Stimulated activated CD4-positive, alpha-beta T cell treated with anti-CD3 and anti-CD28 coated beads, Interleukin-1b, Interleukin-23, amount 100 ng/mL, for 4 hours (primary cell): Measurements from ENCODE around the gene RBM6.
A peak's percentile ranks its signal among the peaks of the same experiment; 100 is the strongest.
"Not testable (repeated sequence)": the region's sequence is repeated elsewhere in the genome, so short reads cannot be mapped to it uniquely, and the experiment has no call there.

ENCODE experiments used
- DNase-seq, 2 donors: peaks; one replicate each; pipeline ENCODE4 v3.0.0-alpha.2; 2020; ENCODE audit warnings: low read depth in 2 of 2

The RBM6 gene

GRCh38 chr3:49939858-49940666 is at the start of gene RBM6:
Gene RBM6 (plus strand): TSS chr3:49940150. CDS start chr3:49962642, 22,492 bp downstream.
- peak; percentile 88 to 92 for DNase-seq

GRCh38 chr3:49895791-49896190 is 44.2 kb upstream of the RBM6 start:
- DNase-seq: no peak

DNA sequence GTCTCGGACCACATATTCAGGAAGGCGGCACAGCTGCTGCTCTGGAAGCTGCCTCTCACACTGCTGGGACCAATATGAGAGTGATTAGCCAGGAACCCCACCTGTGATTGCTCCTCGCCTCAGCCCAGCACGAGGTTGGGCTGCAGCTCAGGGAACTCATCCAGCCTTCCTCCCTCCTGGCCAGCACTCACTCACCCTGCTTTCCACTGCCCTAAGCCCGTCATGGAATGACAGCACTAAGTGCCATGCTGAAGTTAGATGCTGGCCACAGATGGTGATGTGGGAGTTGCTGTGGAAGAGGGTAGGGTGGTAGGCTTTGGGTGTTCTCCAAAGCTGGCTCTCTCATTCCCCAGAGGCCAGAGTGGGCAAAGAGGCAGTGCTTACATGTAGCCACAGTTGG is 43.6 kb upstream of the RBM6 start:
- DNase-seq: no peak

- DNase-seq: no peak
These were observed 41.0 kb upstream of the RBM6 start for GRCh38 chr3:49898991-49899390.

DNA sequence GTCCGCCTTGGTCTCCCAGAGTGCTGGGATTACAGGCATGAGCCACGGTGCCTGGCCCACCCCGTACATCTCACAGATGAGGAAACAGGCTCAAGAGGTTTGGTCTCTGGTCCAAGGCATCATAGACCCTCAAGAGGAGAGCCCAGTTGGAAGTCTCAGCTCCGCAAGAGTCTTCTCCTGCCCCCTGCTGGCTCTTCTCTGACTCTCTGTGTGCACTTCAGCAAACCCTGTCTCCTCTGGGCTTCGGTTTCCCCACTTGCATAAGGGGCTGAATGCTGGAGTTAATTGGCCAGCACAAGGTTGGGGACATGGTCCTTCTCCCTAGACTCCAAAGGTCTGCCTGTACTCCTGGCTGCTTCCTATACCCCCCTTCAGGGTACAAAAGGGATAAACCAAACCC is 40.1 kb upstream of the RBM6 start:
- DNase-seq: no peak

- no peak for DNase-seq
These were observed 39.3 kb upstream of the RBM6 start for GRCh38 chr3:49900491-49901153.

DNA sequence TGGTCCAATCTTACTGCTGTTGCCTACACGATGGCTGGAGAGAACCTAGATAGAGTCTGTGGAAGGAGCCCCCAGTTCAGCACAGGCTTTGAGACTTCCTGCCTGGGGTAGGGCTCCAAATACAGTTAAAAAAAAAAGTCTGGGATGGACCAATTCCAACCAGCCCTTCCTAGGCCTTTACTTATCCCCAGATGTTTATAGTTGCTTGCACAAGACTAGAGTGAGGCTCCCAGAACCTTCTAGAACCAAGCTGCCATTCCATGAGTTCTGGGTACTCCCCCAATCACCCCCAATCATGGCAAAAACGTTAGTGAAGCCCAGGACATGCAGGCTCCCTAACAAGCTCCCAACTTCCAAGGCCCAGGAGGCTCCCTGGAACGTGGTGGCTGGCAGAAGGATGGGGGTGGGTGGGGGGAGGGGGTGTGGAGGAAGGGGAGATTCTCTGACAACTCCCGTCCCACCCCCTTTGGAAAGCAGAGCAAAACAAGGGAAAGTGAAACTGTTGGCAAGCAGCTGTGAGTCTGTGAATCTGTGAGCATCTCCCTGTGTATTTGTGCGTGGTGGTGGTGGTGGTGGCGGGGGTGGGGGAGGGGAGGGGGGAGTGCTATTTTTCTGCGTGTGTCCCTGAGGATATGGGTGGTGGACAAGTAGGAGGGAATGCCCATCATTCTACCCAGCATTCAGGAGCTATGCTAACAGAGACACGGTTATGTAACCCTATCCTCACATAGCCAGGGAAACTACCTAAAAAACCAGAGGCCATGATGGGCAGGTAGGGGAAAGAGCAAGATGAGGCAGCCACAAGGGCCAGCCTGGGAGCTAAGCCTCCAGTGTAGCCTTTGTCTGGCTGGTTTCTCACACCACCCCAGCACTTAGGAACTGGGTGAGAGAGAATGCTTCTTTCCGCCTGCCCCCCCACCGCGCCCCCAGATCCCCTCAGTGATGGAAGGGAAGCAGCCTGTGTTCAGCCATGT is 38.3 kb upstream of the RBM6 start:
- no peak for DNase-seq

- no peak for DNase-seq
These were observed 37.2 kb upstream of the RBM6 start for GRCh38 chr3:49902511-49903345.

DNA sequence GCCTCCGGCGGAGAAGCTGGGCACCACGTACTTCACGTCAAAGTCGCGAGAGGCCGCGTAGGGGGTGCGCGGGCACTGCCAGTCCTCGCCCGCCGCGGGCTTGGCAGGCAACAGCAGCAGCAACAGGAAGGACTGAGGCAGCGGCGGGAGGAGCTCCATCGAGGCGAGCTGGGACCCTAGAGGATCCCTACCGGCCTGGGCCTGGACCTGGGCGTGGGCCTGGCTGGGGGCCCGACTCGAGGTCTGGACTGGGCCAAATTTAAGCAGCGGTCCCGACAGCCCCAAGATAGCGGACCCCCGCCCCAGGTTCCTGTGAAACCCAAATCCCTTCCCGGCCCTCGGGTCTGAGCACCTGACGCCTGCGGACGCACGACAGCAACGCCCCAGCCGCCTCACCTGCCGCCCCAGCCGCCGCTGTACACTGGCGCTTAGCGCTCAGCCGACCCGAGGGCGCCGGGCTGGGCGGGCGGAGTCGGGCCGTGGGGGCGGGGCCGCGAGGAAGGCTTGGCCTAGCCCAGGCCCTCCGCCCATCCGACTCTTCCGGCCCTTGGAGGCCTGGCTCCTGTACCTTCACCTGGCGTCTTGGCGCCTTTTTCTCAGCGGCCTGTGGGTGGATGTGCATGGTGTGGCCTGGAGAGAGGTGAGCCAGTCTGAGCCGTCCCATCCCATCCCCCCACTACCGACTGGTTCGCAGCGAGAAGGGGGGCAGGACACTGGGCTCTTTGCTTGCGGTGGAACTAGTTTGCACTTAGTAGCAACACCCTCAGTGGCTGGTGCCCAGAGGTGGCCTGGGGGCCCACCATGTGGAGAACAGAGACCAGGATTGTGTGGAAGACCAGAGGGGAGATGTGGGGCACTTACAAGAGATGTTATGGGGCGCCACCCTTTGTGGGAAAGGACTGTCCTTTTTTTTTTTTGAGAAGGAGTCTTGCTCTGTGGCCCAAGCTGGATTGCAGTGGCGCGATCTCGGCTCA is 36.2 kb upstream of the RBM6 start, which contains the start of gene MST1R:
Gene MST1R, minus strand, starts transcription at position 423 of the 974 bp plus-strand sequence. Its CDS starts 264 bp downstream, at position 159.
- DNase-seq: peak; percentile 68 to 80

GRCh38 chr3:49904448-49904847 is 35.5 kb upstream of the RBM6 start:
- not testable (repeated sequence) for DNase-seq

GRCh38 chr3:49906073-49906743 is 33.7 kb upstream of the RBM6 start:
- DNase-seq: peak; percentile 22 to 30

DNA sequence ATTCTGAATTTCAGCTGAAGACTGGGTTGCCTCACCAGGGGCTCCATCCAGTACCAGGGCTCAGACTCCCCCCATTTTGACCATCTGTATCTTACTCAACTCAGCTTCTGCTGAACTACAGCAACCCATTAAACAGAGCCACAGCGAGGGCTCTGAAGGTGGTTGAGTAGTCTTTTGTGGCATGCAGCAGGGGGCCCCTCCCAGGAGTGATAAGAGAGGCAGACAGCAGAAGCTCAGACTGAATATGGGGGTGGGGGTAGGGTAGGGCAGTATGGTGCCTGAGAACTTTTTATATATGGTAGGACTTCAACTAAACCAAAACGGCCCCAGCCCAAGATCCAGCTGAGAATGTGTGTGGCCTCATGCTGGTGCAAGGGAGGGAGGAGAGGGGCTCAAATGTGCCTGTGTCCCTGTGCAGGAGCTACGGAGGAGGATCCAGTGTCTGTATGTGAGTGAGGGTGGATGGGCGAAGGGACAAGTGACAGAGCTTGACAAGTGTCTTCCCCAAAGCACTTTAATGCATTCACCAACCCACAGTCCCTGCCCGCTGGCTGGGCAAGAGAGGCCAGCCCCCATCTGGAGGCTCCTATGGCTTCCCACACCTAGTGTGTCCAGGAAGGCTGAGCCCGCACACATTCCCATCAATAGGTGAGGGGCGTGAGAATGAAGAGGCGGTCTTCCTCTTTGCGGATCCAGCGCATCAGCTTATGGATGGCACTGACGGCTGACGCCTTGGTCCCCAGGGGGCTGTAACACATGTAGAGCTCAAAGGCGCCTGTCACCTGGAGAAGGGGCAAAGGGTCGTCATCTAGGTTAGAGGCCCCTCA is 31.4 kb upstream of the RBM6 start:
- no peak for DNase-seq

GRCh38 chr3:49910409-49911123 is 29.4 kb upstream of the RBM6 start:
- DNase-seq: no peak

DNA sequence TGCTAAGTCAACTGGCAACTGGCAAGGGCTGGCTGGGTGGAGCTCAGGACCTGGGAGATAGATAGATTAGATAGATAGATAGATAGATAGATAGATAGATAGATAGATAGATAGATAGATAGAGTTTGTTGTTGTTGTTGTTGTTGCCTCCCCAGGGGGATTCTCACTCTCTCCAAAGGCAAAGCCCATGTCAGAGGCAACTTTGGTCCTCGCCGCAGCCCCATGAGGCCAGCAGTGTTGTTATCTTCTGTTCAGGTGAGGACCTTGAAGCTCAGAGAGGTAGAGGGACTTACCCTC is 28.9 kb upstream of the RBM6 start:
- no peak for DNase-seq

GRCh38 chr3:49911611-49912010 is 28.3 kb upstream of the RBM6 start:
- DNase-seq: no peak

GRCh38 chr3:49912881-49913281 is 27.1 kb upstream of the RBM6 start:
- DNase-seq: no peak

GRCh38 chr3:49914906-49915305 is 25.0 kb upstream of the RBM6 start:
- no peak for DNase-seq

DNA sequence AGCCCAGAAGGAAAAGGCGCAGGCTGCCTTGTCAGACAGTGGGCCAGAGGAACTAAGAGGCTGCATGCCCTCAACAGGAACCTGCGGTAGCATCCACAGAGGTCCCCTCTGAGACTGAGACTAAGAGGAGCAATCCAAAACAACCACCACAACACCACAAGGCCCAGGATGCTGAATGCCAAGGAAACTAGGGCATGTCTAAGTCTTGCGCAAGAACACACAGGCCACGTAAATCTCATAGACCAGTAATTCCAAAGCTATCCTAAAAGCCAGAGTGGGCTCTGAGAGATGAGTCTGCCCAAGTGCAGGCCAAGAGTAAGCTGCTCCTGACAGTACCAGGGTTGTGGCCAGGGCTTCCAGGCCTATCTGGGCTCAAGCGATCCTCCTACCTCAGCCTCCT is 23.3 kb upstream of the RBM6 start:
- no peak for DNase-seq
